Spleen (tissue), 7 donors: ENCODE data around the gene ARHGEF12.

Experiments used
- POLR2A ChIP-seq, 3 donors: fragments of 450-650 bp; IDR thresholded peaks; one replicate each; pipeline ENCODE4 v1.5.1; 2017; ENCODE audit warnings: antibody characterized with exemption in 3 of 3, mild to moderate bottlenecking in 1 of 3
- POLR2AphosphoS5 ChIP-seq, 3 donors: sonication (generic); formaldehyde crosslinking; IDR thresholded peaks; one replicate each; pipeline ENCODE4 v1.5.1; 2017; ENCODE audit warnings: antibody characterized with exemption in 3 of 3
- TF ChIP-seq, protein P1 (sequence below), 11 experiments: fragments of 200-600 bp in 7 of 11; fragments of 450-650 bp in 4 of 11; sonication (generic) in 4 of 11; IDR thresholded peaks in 8 of 11; conservative IDR thresholded peaks in 3 of 11; 1 replicate in 7 of 11; 2 replicates in 4 of 11; pipeline versions ENCODE4 v1.4.0 to v1.8.0; 2016 to 2021; ENCODE audit warnings: antibody characterized with exemption in 11 of 11, inconsistent platforms in 4 of 11, mild to moderate bottlenecking in 1 of 11
- donor health status: DM: no; HTN: no; CAD: no; lungs with moderate emphysema.
- donor health status: DM: no; HTN: no; CAD: no.
- donor health status: DM: no; HTN: no; CAD: no.

DNA sequence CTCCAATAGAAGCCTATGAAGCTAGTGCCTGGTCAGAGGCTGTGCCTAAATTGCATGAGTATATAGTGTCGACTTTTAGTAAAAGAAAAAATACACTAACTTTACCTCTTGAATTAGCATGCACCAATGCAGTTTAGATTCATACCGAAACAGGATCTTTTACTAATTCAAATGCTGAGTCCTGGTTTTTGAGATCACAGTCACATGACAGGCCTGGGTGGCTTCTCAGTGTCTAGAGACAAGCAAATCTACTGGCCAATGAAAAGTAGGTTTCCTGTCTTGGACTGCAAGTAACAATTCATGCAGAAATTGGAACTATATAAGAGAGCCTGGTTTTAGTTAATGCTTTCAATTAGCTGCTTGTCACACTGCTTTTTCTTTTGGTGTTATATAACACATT is 7.2 kb downstream of the ARHGEF12 start:
- TF ChIP-seq, protein P1, sequence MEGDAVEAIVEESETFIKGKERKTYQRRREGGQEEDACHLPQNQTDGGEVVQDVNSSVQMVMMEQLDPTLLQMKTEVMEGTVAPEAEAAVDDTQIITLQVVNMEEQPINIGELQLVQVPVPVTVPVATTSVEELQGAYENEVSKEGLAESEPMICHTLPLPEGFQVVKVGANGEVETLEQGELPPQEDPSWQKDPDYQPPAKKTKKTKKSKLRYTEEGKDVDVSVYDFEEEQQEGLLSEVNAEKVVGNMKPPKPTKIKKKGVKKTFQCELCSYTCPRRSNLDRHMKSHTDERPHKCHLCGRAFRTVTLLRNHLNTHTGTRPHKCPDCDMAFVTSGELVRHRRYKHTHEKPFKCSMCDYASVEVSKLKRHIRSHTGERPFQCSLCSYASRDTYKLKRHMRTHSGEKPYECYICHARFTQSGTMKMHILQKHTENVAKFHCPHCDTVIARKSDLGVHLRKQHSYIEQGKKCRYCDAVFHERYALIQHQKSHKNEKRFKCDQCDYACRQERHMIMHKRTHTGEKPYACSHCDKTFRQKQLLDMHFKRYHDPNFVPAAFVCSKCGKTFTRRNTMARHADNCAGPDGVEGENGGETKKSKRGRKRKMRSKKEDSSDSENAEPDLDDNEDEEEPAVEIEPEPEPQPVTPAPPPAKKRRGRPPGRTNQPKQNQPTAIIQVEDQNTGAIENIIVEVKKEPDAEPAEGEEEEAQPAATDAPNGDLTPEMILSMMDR (IDR thresholded peaks at IDR 0.05 in 8 of 11, conservative IDR thresholded peaks at IDR 0.05 in 3 of 11) = no peak
- TF ChIP-seq POLR2AphosphoS5 (IDR thresholded peaks at IDR 0.05) (no peak), POLR2A (IDR thresholded peaks at IDR 0.05) (no peak)
